ENCODE measurements around the gene SRSF11.

SRSF11 gene

DNA sequence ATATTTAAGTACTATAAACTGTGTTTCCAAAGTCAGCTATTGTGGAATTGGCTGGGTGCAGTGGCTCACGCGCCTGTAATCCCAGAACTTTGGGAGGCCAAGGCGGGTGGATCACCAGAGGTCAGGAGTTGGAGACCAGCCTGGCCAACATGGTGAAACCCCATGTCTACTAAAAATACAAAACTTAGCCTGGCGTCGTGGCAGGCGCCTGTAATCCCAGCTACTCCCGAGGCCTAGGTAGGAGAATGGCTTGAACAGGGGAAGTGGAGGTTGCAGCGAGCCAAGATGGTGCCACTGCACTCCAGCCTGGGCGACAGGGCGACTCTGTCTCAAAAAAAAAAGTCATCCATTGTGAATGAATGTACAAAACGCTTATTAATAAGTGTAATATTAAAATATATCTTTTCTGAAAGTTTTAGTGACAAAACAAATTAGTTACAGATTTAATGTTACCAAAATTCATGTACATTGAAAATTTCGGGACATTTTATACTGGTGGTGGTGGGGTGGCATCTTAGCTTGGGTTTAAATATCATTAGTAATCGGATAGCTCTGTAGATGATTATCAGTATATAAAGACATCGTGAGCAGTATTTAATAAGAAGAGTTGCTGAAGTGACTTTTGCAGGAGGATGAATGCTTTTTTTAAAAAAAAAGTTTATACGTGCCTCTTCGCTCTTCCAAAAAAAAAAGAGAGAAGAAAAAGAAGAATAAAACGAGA lies 503 bp upstream of the SRSF11 start:
- no peak for DNase-seq

DNA sequence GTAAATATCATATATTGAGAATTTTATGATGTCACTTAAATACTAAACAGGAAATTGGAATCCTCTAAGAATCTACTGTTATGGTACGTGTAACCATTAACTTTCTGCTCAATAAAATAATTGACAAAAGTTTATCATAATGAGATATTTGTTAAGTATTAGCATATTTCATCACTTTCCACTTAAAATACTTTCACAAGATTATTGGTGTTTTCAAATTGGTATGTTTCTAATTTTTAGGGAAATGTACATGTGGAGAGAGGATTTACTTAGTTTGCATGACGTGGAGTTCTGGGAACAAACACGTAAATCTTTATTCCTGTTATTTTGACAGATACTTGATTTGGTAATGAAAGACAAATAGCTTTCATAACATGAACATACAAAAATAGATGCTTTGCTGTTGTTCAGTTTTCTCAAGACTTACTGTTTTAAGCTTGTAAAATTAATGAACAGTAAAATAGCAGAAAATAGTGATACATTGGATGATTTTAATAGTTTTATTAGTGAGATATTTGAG lies 1.6 kb downstream of the SRSF11 start:
- DNase-seq = no peak

DNA sequence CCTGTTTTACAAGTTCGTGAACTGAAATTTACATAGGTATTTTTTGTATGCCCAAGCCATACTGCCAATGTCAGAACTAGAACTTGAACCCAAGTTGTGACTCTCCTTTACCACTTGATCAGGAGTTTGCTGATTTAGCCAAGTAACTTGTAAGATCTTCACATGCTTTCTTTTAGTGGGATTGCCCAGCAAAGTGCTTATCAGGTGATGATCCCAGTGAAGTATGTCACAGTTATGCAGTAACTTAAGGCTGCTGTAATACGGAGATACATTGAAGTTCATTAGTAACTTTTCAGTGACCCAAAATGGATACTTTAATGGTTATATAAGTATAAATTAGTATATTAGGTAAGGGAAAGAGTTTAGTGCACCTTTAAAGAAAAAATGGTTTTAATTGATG lies 3.8 kb downstream of the SRSF11 start:
- DNase-seq = no peak

DNA sequence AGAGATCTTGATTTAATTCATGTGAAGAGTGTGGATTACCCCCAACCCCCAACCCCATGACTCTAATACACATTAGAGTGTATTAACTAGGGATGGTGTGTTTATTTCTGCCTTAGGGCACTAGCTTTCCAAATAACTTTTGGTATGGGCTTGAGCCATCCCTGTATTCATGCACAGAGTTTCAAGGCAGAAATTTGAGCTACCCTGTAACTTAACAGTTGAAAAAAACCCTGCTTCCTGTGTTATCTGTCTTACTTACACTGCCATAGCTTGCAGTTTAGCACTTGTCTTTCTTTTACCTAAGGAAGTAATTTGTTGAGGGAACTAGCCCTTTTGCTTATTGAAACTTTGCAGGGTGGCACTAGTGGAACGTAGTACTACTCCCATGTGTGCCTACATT lies 6.3 kb downstream of the SRSF11 start:
- DNase-seq = no peak

GRCh38 chr1:70228670-70229069 lies 7.5 kb downstream of the SRSF11 start:
- DNase-seq = no peak

DNA sequence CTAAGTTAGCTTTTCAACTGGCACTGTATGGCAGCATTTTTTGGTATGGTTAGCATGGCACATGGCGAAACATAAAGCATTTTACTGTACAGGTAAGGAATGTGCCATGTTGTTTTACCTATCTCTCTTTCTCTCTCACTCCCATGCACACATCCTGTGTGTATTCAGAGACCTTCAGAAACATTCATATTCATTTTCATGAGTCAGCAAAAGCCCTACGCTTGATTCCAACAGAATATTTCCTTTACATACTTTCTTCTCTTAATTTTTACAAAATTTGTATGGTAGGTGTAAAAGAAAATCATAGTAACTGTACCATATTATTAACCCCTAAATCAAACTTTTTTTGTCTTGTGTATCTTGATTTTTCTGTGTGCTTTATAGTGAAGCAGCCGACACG lies 10.3 kb downstream of the SRSF11 start:
- DNase-seq = no peak

DNA sequence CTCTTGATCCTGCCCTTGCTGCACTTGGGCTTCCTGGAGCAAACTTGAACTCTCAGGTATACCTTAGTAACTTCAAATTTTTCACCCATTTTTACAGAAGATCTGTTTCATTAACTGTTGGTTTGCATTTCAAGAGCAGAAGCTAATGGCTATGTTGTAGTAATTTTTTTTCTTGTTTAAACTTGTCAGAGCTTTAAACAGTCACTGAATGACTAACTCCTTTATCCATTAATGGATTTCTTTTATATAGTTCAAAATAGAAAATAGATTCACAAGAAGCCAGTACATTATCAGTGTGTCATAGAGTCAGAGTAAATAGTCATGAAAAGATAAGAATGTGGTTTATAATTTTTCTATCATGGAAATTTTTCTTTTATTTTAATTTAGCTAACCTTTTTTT lies 13.6 kb downstream of the SRSF11 start:
- DNase-seq = no peak

GRCh38 chr1:70239940-70240339 lies 18.8 kb downstream of the SRSF11 start:
- no peak for DNase-seq

GRCh38 chr1:70247122-70247521 lies 25.9 kb downstream of the SRSF11 start:
- DNase-seq = no peak

GRCh38 chr1:70247768-70248167 lies 26.6 kb downstream of the SRSF11 start:
- DNase-seq = no peak

GRCh38 chr1:70248729-70249128 lies 27.5 kb downstream of the SRSF11 start:
- no peak for DNase-seq

DNA sequence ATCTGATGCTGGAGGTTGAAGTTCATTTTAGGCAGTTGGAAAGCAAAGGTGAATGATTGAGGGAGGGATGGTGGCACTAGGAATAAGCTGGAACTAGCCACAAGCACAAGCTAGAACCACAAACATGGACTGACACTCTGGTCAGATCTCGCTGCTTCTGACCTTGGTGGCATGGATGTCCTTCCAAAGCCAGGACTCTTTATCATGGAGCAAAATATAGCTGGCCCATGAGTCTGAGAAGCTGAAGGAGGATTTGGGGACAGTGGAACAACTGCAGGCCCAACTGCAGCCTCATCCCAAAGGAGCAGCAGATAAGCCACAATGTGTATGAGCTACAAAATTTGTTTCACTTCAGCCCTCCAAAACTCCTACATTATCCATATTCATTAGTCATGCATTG lies 35.5 kb downstream of the SRSF11 start:
- DNase-seq = no peak

- no peak for DNase-seq
Measured at GRCh38 chr1:70264839-70265238, 43.7 kb downstream of the SRSF11 start.

- DNase-seq = no peak
Measured at GRCh38 chr1:70265946-70266345, 44.8 kb downstream of the SRSF11 start.

DNA sequence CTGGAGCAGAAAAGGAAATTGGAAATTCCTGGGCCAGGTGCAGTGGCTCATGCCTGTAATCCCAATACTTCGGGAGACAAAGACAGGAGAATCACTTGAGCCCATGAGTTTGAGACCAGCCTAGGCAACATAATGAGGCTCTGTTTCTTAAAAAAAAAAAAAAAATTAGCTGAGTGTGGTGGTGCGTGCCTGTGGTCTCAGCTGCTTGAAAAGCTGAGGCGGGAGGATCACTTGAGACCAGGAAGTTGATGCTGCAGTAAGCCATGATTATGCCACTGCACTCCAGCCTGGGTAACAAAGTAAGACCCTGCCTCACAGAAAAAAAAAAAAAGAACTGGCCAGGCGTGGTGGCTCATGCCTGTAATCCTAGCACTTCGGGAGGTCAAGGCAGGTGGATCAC lies 56.7 kb downstream of the SRSF11 start:
- DNase-seq = no peak

DNA sequence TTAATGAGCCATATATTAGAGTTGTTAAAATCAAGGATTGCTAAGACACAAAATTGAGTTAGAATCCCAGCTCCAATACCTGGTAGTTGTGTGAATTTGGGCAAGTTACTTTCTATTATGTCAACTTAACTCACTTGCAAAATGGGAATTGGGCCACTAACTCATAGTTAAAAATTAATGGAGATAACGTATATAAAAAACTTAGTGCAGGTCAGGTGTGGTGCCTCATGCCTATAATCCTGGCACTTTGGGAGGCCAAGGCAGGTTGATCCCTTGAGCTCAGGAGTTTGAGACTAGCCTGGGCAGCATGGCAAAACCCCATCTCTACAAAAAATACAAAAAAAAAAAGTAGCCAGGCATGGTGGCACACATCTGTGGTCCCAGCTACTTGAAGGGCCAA lies 57.5 kb downstream of the SRSF11 start:
- no peak for DNase-seq

DNA sequence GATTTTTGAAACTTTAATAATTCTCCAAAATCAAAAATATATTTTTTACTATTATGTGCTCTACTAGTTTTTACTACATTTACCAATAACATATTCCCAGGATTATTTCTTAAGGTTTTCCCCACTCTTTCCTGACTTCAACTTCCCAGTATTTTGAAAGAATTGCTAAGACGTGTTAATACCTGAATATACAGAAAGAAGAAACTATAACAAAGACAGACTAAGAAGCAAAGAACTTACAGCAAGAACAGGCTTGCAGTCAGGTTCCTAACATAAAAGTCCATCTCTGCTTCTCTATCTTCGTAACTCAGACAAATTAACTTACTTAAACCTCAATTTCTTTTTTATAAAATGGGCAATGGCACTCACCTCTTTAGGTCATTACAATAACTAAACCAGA lies 63.2 kb downstream of the SRSF11 start:
- DNase-seq = no peak

- DNase-seq = no peak
Measured at GRCh38 chr1:70286453-70286852, 65.3 kb downstream of the SRSF11 start.

- no peak for DNase-seq
Measured at GRCh38 chr1:70288166-70288565, 67.0 kb downstream of the SRSF11 start.

GRCh38 chr1:70290218-70290617 lies 69.0 kb downstream of the SRSF11 start:
- DNase-seq = no peak

DNA sequence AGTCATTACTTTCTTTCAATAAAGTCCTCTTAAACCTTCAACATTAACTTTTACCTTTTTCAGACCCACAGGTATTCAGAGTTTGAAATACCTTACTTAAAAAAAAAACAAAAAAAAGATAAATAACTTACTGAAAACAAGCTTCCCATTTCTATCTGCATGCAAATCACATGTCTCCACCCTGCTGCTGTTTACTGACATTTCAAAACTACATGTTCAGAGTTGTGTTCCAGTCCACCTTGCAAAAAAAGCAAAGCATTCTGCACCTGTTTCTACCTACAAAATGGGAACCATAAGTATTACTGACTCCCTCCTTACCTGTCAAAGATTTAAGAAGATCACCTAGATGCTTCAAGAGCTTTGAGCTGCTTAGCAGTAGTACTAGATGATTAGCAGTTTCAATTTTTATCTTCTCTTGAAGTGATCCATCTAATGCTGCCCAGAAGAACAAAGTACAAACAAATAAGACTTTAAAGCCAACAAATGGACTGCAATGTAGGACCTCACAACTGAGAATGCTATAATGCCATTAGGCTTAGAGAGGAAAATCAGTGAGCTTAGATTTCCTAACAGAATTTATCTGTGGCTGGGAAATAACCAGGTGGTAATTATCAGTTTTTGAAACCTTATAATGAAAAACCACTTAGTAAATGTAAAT lies 72.1 kb downstream of the SRSF11 start:
- DNase-seq = no peak

- DNase-seq = no peak
Measured at GRCh38 chr1:70295749-70296148, 74.6 kb downstream of the SRSF11 start.

GRCh38 chr1:70299472-70299871 lies 78.3 kb downstream of the SRSF11 start:
- DNase-seq = no peak
